Right renal cortex interstitium (tissue), 3 donors: ENCODE results near the gene FAM120B. TPM values are rescaled to one million over a fixed set of nuclear protein-coding genes. Genes with fewer than 3 reads are reported as not detected.

ENCODE experiments used
- DNase-seq, 3 donors: peaks; one replicate each; pipeline ENCODE4 v3.0.0-alpha.2; 2013; ENCODE audit warnings: low read depth in 3 of 3, low spot score in 2 of 3
- polyA plus RNA-seq, 3 donors: library from polyadenylated mRNA; unstranded; fragments of 120-200 nt; gene quantifications; one replicate each; pipeline ENCODE4 v1.2.1, GENCODE V29; 2013; ENCODE audit not compliant: insufficient read length in 3 of 3

Gene FAM120B
- polyA plus RNA-seq, 3 donors: 35.6 to 38.5 (median 37.9) TPM

GRCh38 chr6:170451762-170452651 lies 145.4 kb downstream of the FAM120B start:
- DNase-seq: no peak

- no peak for DNase-seq
Measured at GRCh38 chr6:170452767-170453545, 146.4 kb downstream of the FAM120B start.

GRCh38 chr6:170453586-170454511 lies 147.3 kb downstream of the FAM120B start:
- DNase-seq: no peak

GRCh38 chr6:170454512-170455285 lies 148.1 kb downstream of the FAM120B start:
- no peak for DNase-seq

GRCh38 chr6:170455335-170455979 lies 148.9 kb downstream of the FAM120B start:
- DNase-seq: no peak

GRCh38 chr6:170456334-170456733 lies 149.8 kb downstream of the FAM120B start:
- DNase-seq: no peak

Other genes starting within 250 kb of the FAM120B start
- 1 to 10 TPM; 7.2 to 9.4 (median 7.2) TPM for gene DLL1, start 15.7 kb upstream of the FAM120B start, polyA plus RNA-seq
- 100 to 1,000 TPM; 225 to 241 (median 239) TPM for gene PSMB1, start 246.5 kb downstream of the FAM120B start, polyA plus RNA-seq
- 10 to 100 TPM; 19.2 to 20.0 (median 19.8) TPM for gene TBP, start 247.6 kb downstream of the FAM120B start, polyA plus RNA-seq